ENCODE data around the gene BSPRY. TPM values are rescaled to one million over a fixed set of nuclear protein-coding genes. Genes with fewer than 3 reads are reported as not detected.

BSPRY gene
- polyA plus RNA-seq, 3 donors, result 10.0 to 11.1 (median 10.5) TPM

Other genes starting within 250 kb of the BSPRY start
- gene SLC31A2, start 198.5 kb upstream of the BSPRY start, polyA plus RNA-seq (ENCODE audit: insufficient read length in 3 of 3), result 1 to 10 TPM; 2.5 to 3.8 (median 3.3) TPM
- gene FKBP15, start 128.3 kb upstream of the BSPRY start, polyA plus RNA-seq (ENCODE audit: insufficient read length in 3 of 3), result 10 to 100 TPM; 31.4 to 33.1 (median 32.8) TPM
- 10 to 100 TPM; 18.7 to 30.3 (median 23.8) TPM for gene SLC31A1, start 128.0 kb upstream of the BSPRY start, polyA plus RNA-seq (ENCODE audit: insufficient read length in 3 of 3)
- gene CDC26, start 74.0 kb upstream of the BSPRY start, polyA plus RNA-seq (ENCODE audit: insufficient read length in 3 of 3), result 10 to 100 TPM; 33.0 to 42.9 (median 36.3) TPM
- 10 to 100 TPM; 30.6 to 42.9 (median 40.3) TPM for gene PRPF4, start 73.9 kb upstream of the BSPRY start, polyA plus RNA-seq (ENCODE audit: insufficient read length in 3 of 3)
- 1 to 10 TPM; 6.0 to 8.7 (median 7.0) TPM for gene RNF183, start 46.2 kb upstream of the BSPRY start, polyA plus RNA-seq (ENCODE audit: insufficient read length in 3 of 3)
- 1 to 10 TPM; 5.0 to 8.4 (median 8.4) TPM for gene WDR31, start 9.3 kb upstream of the BSPRY start, polyA plus RNA-seq (ENCODE audit: insufficient read length in 3 of 3)
- 10 to 100 TPM; 39.1 to 53.4 (median 51.9) TPM for gene HDHD3, start 27.4 kb downstream of the BSPRY start, polyA plus RNA-seq (ENCODE audit: insufficient read length in 3 of 3)
- gene ALAD, start 51.7 kb downstream of the BSPRY start, polyA plus RNA-seq (ENCODE audit: insufficient read length in 3 of 3), result 10 to 100 TPM; 42.1 to 53.9 (median 46.1) TPM
- 10 to 100 TPM; 65.6 to 67.2 (median 66.1) TPM for gene POLE3, start 61.1 kb downstream of the BSPRY start, polyA plus RNA-seq (ENCODE audit: insufficient read length in 3 of 3)
- 1 to 10 TPM in 2 of 3 donors, under 1 TPM in 1; 0.88 to 1.2 (median 1.0) TPM for gene C9orf43, start 61.2 kb downstream of the BSPRY start, polyA plus RNA-seq (ENCODE audit: insufficient read length in 3 of 3)
- 10 to 100 TPM; 43.3 to 54.3 (median 43.4) TPM for gene RGS3, start 114.2 kb downstream of the BSPRY start, polyA plus RNA-seq (ENCODE audit: insufficient read length in 3 of 3)